ENCODE data around the gene FBXO46.
"Not testable (repeated sequence)": the region's sequence is repeated elsewhere in the genome, so short reads cannot be mapped to it uniquely, and the experiment has no call there.

The FBXO46 gene

GRCh38 chr19:45758921-45759320 is 28.2 kb upstream of the FBXO46 start:
- TF ChIP-seq, protein P1, sequence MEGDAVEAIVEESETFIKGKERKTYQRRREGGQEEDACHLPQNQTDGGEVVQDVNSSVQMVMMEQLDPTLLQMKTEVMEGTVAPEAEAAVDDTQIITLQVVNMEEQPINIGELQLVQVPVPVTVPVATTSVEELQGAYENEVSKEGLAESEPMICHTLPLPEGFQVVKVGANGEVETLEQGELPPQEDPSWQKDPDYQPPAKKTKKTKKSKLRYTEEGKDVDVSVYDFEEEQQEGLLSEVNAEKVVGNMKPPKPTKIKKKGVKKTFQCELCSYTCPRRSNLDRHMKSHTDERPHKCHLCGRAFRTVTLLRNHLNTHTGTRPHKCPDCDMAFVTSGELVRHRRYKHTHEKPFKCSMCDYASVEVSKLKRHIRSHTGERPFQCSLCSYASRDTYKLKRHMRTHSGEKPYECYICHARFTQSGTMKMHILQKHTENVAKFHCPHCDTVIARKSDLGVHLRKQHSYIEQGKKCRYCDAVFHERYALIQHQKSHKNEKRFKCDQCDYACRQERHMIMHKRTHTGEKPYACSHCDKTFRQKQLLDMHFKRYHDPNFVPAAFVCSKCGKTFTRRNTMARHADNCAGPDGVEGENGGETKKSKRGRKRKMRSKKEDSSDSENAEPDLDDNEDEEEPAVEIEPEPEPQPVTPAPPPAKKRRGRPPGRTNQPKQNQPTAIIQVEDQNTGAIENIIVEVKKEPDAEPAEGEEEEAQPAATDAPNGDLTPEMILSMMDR (IDR thresholded peaks at IDR 0.05; ENCODE audit: low read depth, low read length): no peak
- no peak overlapping the region for H3K4me3 ChIP-seq (ENCODE audit: low read depth, low read length)

GRCh38 chr19:45757695-45758094 is 27.0 kb upstream of the FBXO46 start:
- TF ChIP-seq, protein P1 (IDR thresholded peaks at IDR 0.05; ENCODE audit: low read depth, low read length): no peak
- H3K4me3 ChIP-seq (ENCODE audit: low read depth, low read length): no peak overlapping the region

DNA sequence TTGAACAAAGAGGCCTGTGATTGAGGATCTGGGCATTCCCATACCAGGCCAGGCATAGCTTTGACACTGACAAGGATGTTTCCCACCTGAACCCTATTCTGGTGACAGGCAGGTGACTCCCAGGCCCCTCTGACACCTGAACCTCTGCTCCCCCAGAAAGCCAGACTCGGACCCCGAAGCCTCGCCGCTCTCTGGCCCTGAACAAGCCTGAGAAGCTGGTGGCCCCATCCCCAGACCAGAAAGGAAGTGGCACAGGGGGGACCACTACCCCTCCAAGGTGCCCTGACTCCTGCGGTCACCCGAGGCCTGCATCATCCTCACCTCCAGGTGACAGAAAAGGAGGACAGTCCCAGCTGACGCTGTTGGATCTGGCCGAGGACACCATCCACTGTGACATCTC is 23.6 kb upstream of the FBXO46 start:
- TF ChIP-seq, protein P1 (IDR thresholded peaks at IDR 0.05; ENCODE audit: low read depth, low read length): no peak
- no peak overlapping the region for H3K4me3 ChIP-seq (ENCODE audit: low read depth, low read length)

DNA sequence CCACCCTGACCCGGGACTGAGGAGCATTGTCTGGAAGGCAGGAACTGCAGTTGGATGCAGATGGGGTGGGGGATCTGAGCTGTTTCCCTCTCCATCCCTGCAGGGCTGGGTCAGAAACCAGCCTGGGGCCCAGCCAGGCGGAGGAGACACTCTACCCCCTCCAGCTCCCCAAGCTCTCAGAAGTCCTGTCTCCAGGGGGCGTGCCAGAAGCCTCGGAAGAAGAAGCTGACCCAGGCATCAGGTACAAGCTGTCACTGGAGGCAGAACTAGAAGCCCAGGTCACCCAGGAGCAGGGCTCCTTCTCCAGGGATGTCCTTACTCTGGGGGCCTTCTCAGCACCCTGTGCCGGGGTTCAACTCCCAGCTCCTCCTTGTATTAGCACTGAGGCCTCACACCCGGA is 22.9 kb upstream of the FBXO46 start:
- no peak overlapping the region for H3K4me3 ChIP-seq (ENCODE audit: low read depth, low read length)
- TF ChIP-seq, protein P1 (IDR thresholded peaks at IDR 0.05; ENCODE audit: low read depth, low read length): no peak

DNA sequence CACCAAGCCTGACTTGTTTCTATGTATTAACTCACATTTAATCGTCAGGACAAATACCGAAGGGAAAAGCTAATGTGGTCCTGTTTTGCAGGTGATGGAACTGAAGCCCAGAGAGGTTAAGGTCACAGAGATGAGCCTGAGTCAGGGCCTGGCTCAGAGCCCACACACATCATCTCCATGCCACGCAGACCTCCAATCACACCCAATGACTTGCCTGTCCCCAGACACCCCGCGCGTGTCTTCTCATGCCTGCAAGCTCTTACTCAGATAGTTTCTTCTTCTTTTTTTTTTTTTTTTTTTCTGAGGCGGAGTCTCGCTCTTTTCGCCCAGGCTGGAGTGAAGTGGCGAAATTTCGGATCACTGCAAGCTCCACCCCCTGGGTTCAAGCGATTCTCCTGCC is 21.9 kb upstream of the FBXO46 start:
- TF ChIP-seq, protein P1 (IDR thresholded peaks at IDR 0.05; ENCODE audit: low read depth, low read length): no peak
- no peak overlapping the region for H3K4me3 ChIP-seq (ENCODE audit: low read depth, low read length)

DNA sequence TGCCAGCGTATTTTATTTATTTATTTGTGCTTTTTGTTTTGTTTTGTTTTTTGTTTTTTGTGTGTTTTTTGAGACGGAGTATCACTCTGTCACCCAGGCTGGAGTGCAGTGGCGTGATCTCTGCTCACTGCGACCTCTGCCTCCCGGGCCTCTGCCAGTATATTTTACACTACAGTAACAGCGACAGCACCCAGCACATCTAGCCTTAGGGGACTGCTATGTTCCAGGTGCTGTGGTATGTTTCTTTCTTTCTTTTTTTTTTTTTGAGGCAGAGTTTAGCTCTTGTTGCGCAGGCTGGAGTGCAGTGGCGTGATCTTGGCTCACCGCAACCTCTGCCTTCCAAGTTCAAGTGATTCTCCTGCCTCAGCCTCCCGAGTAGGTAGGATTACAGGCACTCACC is 20.8 kb upstream of the FBXO46 start:
- H3K4me3 ChIP-seq (ENCODE audit: low read depth, low read length): not testable (repeated sequence)

- TF ChIP-seq, protein P1 (IDR thresholded peaks at IDR 0.05; ENCODE audit: low read depth, low read length): no peak
- no peak overlapping the region for H3K4me3 ChIP-seq (ENCODE audit: low read depth, low read length)
Measured at GRCh38 chr19:45747513-45747912, 16.8 kb upstream of the FBXO46 start.

GRCh38 chr19:45746866-45747265 is 16.2 kb upstream of the FBXO46 start:
- no peak overlapping the region for H3K4me3 ChIP-seq (ENCODE audit: low read depth, low read length)
- TF ChIP-seq, protein P1 (IDR thresholded peaks at IDR 0.05; ENCODE audit: low read depth, low read length): no peak
